Choroid plexus epithelial cell (primary cell): Measurements from ENCODE around the gene SLC16A9.
"Not testable (repeated sequence)": the region's sequence is repeated elsewhere in the genome, so short reads cannot be mapped to it uniquely, and the experiment has no call there.

Experiments used
- DNase-seq: peaks from one replicate; pipeline ENCODE4 v3.0.0-alpha.2; 2010; ENCODE audit warnings: low read depth
- H3K4me3 ChIP-seq: 2 replicates; pipeline ENCODE4 v1.5.1; 2011; ENCODE audit warnings: low read depth, mild to moderate bottlenecking, control low read depth, low read length, moderate library complexity
- CTCF ChIP-seq: conservative IDR thresholded peaks from 2 replicates; pipeline ENCODE4 v1.5.1; 2011; ENCODE audit warnings: low read depth, mild to moderate bottlenecking, control low read depth, inconsistent platforms, low read length, moderate library complexity

The SLC16A9 gene

GRCh38 chr10:59657724-59658123 lies 51.9 kb downstream of the SLC16A9 start:
- no peak for TF ChIP-seq CTCF
- H3K4me3 ChIP-seq = no peak overlapping the region
- no peak for DNase-seq

GRCh38 chr10:59655309-59655708 lies 54.3 kb downstream of the SLC16A9 start:
- TF ChIP-seq CTCF = no peak
- DNase-seq = peak; percentile 7
- H3K4me3 ChIP-seq = no peak overlapping the region

- no peak for TF ChIP-seq CTCF
- peak; percentile 5 for DNase-seq
- H3K4me3 ChIP-seq = no peak overlapping the region
These were observed 55.6 kb downstream of the SLC16A9 start for GRCh38 chr10:59654007-59654406.

GRCh38 chr10:59651902-59652301 lies 57.7 kb downstream of the SLC16A9 start:
- no peak for DNase-seq
- H3K4me3 ChIP-seq = no peak overlapping the region
- TF ChIP-seq CTCF = no peak

GRCh38 chr10:59649606-59650346 lies 59.9 kb downstream of the SLC16A9 start:
- DNase-seq = no peak
- TF ChIP-seq CTCF = no peak
- no peak overlapping the region for H3K4me3 ChIP-seq

- no peak for TF ChIP-seq CTCF
- peak; percentile 9 for DNase-seq
- H3K4me3 ChIP-seq = no peak overlapping the region
These were observed 60.9 kb downstream of the SLC16A9 start for GRCh38 chr10:59648711-59649201.

- TF ChIP-seq CTCF = no peak
- no peak overlapping the region for H3K4me3 ChIP-seq
- no peak for DNase-seq
These were observed 64.8 kb downstream of the SLC16A9 start for GRCh38 chr10:59644841-59645240.

- not testable (repeated sequence) for H3K4me3 ChIP-seq, DNase-seq
These were observed 68.0 kb downstream of the SLC16A9 start for GRCh38 chr10:59641688-59642087.
